K562 (cell line): ENCODE results near the gene CAPN5. TPM values are rescaled to one million over a fixed set of nuclear protein-coding genes. Genes with fewer than 3 reads are reported as not detected.

Experiments
- ATAC-seq: fragments of 200-7000 bp; cut with Tn5 transposase; 3 replicates; pipeline ENCODE4 v1.9.1; 2020; ENCODE audit warnings: moderate library complexity
- BruUV-seq: library from RNA; stranded (reverse); fragments of 400-500 nt; replicated peaks from 2 replicates; lab custom pipeline; 2021; lab: Mats Ljungman, UMichigan
- CTCF ChIA-PET: fragments of 300-600 bp; formaldehyde crosslinking; extraction: SDS; loops from one replicate; lab custom pipeline; 2021; ENCODE audit warnings: low intra/inter-chr PET ratio; lab: Yijun Ruan, JAX
- POLR2A ChIA-PET: fragments of 300-600, 350-650 bp; sonication (Branson Sonifier 250); formaldehyde crosslinking; extraction: SDS; loops from one replicate; lab custom pipeline; 2021; ENCODE audit warnings: antibody characterized with exemption, inconsistent platforms; lab: Yijun Ruan, JAX
- DNase-seq, 4 experiments: peaks; one replicate each; pipeline versions ENCODE4 v3.0.0 to v3.0.0-alpha.2; 2011 to 2018; ENCODE audit warnings: low spot score in 3 of 4, mixed read lengths in 3 of 4; ENCODE audit errors: extremely low read depth in 1 of 4
- FAIRE-seq: peaks from 2 replicates; lab custom pipeline; 2011; peaks lifted over from hg19 to GRCh38; lab: Jason Lieb, UNC
- H2AFZ ChIP-seq: 2 replicates; pipeline ENCODE4 v1.6.0; 2011; ENCODE audit warnings: low read depth, low read length, control low read depth, inconsistent platforms
- H3K27ac ChIP-seq: fragments of 200-600 bp; 3 replicates; pipeline ENCODE4 v1.8.0; 2011; ENCODE audit warnings: low read depth, mild to moderate bottlenecking, control low read depth, inconsistent platforms, low read length, moderate library complexity, mixed read lengths; ENCODE audit errors: extremely low read depth
- H3K27me3 ChIP-seq, 2 experiments: fragments of 300-600 bp in 1 of 2; 2 replicates in 1 of 2; 3 replicates in 1 of 2; pipeline versions ENCODE4 v1.6.0 to v1.8.0; 2011; ENCODE audit warnings: inconsistent platforms in 2 of 2, low read length in 2 of 2, mild to moderate bottlenecking in 1 of 2, mixed read lengths in 1 of 2, moderate library complexity in 1 of 2; ENCODE audit not compliant: control insufficient read depth in 2 of 2, insufficient read depth in 2 of 2
- H3K36me3 ChIP-seq: fragments of 300-600 bp; 3 replicates; pipeline ENCODE4 v1.8.0; 2011; ENCODE audit warnings: mild to moderate bottlenecking, low read length, inconsistent platforms; ENCODE audit not compliant: control insufficient read depth, insufficient read depth
- H3K4me1 ChIP-seq, 2 experiments: fragments of 200-600 bp in 1 of 2; replicated peaks in 1 of 2; 2 replicates in 1 of 2; 3 replicates in 1 of 2; pipeline versions ENCODE4 v1.5.1 to v1.8.0; 2011; ENCODE audit warnings: inconsistent platforms in 2 of 2, low read length in 2 of 2, mild to moderate bottlenecking in 1 of 2, mixed read lengths in 1 of 2, moderate library complexity in 1 of 2; ENCODE audit not compliant: control insufficient read depth in 2 of 2, insufficient read depth in 2 of 2
- H3K4me2 ChIP-seq: 2 replicates; pipeline ENCODE4 v1.6.1; 2011; ENCODE audit warnings: low read length, control low read depth, inconsistent platforms, mixed read lengths; ENCODE audit not compliant: insufficient read depth
- H3K4me3 ChIP-seq: fragments of 200-600 bp; sonication (generic), shearing (Covaris generic); 2 replicates; pipeline ENCODE4 v1.5.1; 2016; ENCODE audit warnings: control low read depth, inconsistent platforms
- H3K79me2 ChIP-seq: fragments of 200-600 bp; 3 replicates; pipeline ENCODE4 v1.8.0; 2011; ENCODE audit warnings: low read length, inconsistent platforms; ENCODE audit not compliant: control insufficient read depth, insufficient read depth
- H3K9ac ChIP-seq, 2 experiments: 2 replicates each; pipeline versions ENCODE4 v1.6.0 to v1.6.1; 2011; ENCODE audit warnings: low read depth in 2 of 2, low read length in 2 of 2, control low read depth in 1 of 2, inconsistent platforms in 1 of 2, mild to moderate bottlenecking in 1 of 2, mixed read lengths in 1 of 2; ENCODE audit not compliant: insufficient read depth in 1 of 2
- H3K9me1 ChIP-seq: one replicate; pipeline ENCODE4 v1.6.0; 2011; ENCODE audit warnings: inconsistent platforms, mild to moderate bottlenecking, low read length, moderate library complexity; ENCODE audit not compliant: control insufficient read depth, insufficient read depth
- H3K9me3 ChIP-seq: replicated peaks from 2 replicates; pipeline ENCODE4 v1.5.1; 2011; ENCODE audit warnings: low read depth, low read length, inconsistent platforms; ENCODE audit not compliant: control insufficient read depth, insufficient read depth
- H4K20me1 ChIP-seq: replicated peaks from 2 replicates; pipeline ENCODE4 v1.6.1; 2011; ENCODE audit warnings: low read length, inconsistent platforms, mixed read lengths; ENCODE audit not compliant: control insufficient read depth, insufficient read depth
- E2F3 ChIP-seq: fragments of 250-450 bp; sonication (Bioruptor Pico); IDR thresholded peaks from 2 replicates; pipeline ENCODE4 v1.4.0; 2020; ENCODE audit warnings: mild to moderate bottlenecking
- EZH2 ChIP-seq: IDR thresholded peaks from 2 replicates; pipeline ENCODE4 v1.6.1; 2012; ENCODE audit warnings: low read depth, mild to moderate bottlenecking, inconsistent platforms, low read length, borderline replicate concordance
- NFATC3 ChIP-seq: fragments of 450-650 bp; IDR thresholded peaks from 2 replicates; pipeline ENCODE4 v1.6.1; 2017; ENCODE audit warnings: mild to moderate bottlenecking
- PHTF2 ChIP-seq: fragments of 250-450 bp; sonication (Bioruptor Pico); IDR thresholded peaks from 2 replicates; pipeline ENCODE4 v1.5.0; 2021; ENCODE audit warnings: mild to moderate bottlenecking
- RREB1 ChIP-seq: fragments of 250-450 bp; sonication (Bioruptor Pico); IDR thresholded peaks from 2 replicates; pipeline ENCODE4 v1.4.0; 2020
- SMARCA4 ChIP-seq: fragments of 450-650 bp; IDR thresholded peaks from 2 replicates; pipeline ENCODE4 v1.6.1; 2016
- TGIF2 ChIP-seq: sonication (generic); formaldehyde crosslinking; IDR thresholded peaks from 2 replicates; pipeline ENCODE4 v1.8.1; 2022; ENCODE audit warnings: mild to moderate bottlenecking, missing genetic modification reagents, moderate library complexity
- U2AF2 ChIP-seq: fragments of 200-400 bp; formaldehyde crosslinking; optimal IDR thresholded peaks from 2 replicates; pipeline ENCODE3; 2017; ENCODE audit warnings: low read depth, mild to moderate bottlenecking, low read length
- ZNF197 ChIP-seq: fragments of 200-800 bp; sonication (Bioruptor generic); IDR thresholded peaks from 2 replicates; pipeline ENCODE4 v1.6.1; 2016; ENCODE audit warnings: low read depth, missing genetic modification characterization, missing compliant biosample characterization
- ZNF592 ChIP-seq: fragments of 450-650 bp; IDR thresholded peaks from 2 replicates; pipeline ENCODE4 v1.6.1; 2017; ENCODE audit warnings: antibody characterized with exemption, mild to moderate bottlenecking
- ZNF778 ChIP-seq: fragments of 450-650 bp; formaldehyde crosslinking; IDR thresholded peaks from 2 replicates; pipeline ENCODE4 v1.4.0; 2020; ENCODE audit warnings: mild to moderate bottlenecking, moderate library complexity
- WGBS: fragments of 100-300 bp; shearing (Covaris generic); methylation state at CpG from one replicate; pipeline ENCODE4 v1.1.6; 2016; ENCODE audit warnings: low coverage, mixed read lengths; ENCODE audit not compliant: insufficient coverage; ENCODE audit errors: missing lambda C conversion rate; 5-methylcytosine and 5-hydroxymethylcytosine counted together
- in situ Hi-C: fragments of 300-500 bp; cut with MboI; formaldehyde crosslinking; loops from 4 replicates; pipeline ENCODE4 v1.15.0; 2018; ENCODE audit warnings: inconsistent platforms, mixed read lengths
- intact Hi-C: fragments of 100-400 bp; cut with micrococcal nuclease; formaldehyde crosslinking; loops from 2 replicates; pipeline ENCODE4 v1.14.2; 2022
- polyA plus RNA-seq, 8 experiments: library from polyadenylated mRNA; depleted of rRNA in 4 of 8; stranded (reverse) in 5 of 8; unstranded in 3 of 8; fragments of >200 nt; fragmentation: Nextera tagmentation in 2 of 8; fragmentation: Illumina TruSeq in 1 of 8; extraction: Ambion mirVana in 2 of 8; extraction: Trizol in 1 of 8; gene quantifications; 2 replicates each; pipeline versions ENCODE4 v1.2.1 to v1.2.3, GENCODE V29; 2011 to 2014; ENCODE audit warnings: inconsistent platforms in 1 of 8, missing spikeins in 1 of 8
- total RNA-seq, 7 experiments: library from RNA; depleted of rRNA in 6 of 7; stranded (reverse); fragments of >200 nt in 6 of 7; fragmentation: Illumina TruSeq in 2 of 7; extraction: Trizol in 2 of 7; gene quantifications; 2 replicates each; pipeline versions ENCODE4 v1.2.1 to v1.2.3, GENCODE V29; 2011 to 2021; ENCODE audit warnings: low replicate concordance in 1 of 7

The CAPN5 gene
- total and polyA plus RNA-seq, 9 of the 15 experiments (the other 6 are each of a cell fraction or from before 2014, with no cell fraction given), result 0.04 to 0.44 (median 0.14) TPM; not detected in 2

GRCh38 chr11:77053217-77054015 lies 13.4 kb upstream of the CAPN5 start:
- no peaks in the 10 kb centered on the region for H3K36me3 ChIP-seq
- H3K4me2 ChIP-seq, result peak overlapping the region; percentile 9; the same call in 1 of the 2 replicates
- H3K9me1 ChIP-seq, result no peaks in the 10 kb centered on the region
- peaks cover 8 to 15% of the 10 kb centered on the region in 2 experiments; a peak in 4 of 5 replicates for H3K4me1 ChIP-seq
- whole genome bisulfite sequencing, result 8% methylated on average over 14 of the region's 14 CpGs
- FAIRE-seq, result no peak
- POLR2A ChIA-PET, result interaction anchor here (0.7 to 1.2 kb wide), 4 partner anchors 11 to 74 kb away, joined by 3 to 5 read pairs (median 4); partner anchors contain the start of gene CAPN5
- no peak overlapping the region for H3K4me3 ChIP-seq
- CTCF ChIA-PET, result no interaction called here
- DNase-seq, result peak in 1 of 4 experiments; percentile 31
- peaks cover 0 to 12% of the 10 kb centered on the region in 2 experiments; a peak in 2 of 5 replicates for H3K27me3 ChIP-seq
- no peaks in the 10 kb centered on the region for H4K20me1 ChIP-seq
- H3K27ac ChIP-seq, result no peak overlapping the region
- BruUV-seq, result no TSS peak
- intact Hi-C loops, result no loop called here
- H2AFZ ChIP-seq, result peak overlapping the region; percentile 51; the same call in 1 of the 2 replicates
- H3K79me2 ChIP-seq, result no peaks in the 10 kb centered on the region
- ATAC-seq, result no peak; the same call in 1 of the 3 replicates
- in situ Hi-C loops, result no loop called here
- H3K9ac ChIP-seq, result peak overlapping the region in 1 of 2 experiments; percentile 79; a peak in 2 of 4 replicates
- no peaks in the 10 kb centered on the region for H3K9me3 ChIP-seq
- peak; percentile 92; the same call in 1 of the 2 replicates for TF ChIP-seq RREB1 (CRISPR knock-in tag)
- no peak for TF ChIP-seq EZH2
- no peak for TF ChIP-seq ZNF778 (CRISPR knock-in tag)
- TF ChIP-seq PHTF2 (CRISPR knock-in tag), result no peak
- TF ChIP-seq ZNF197 (CRISPR knock-in tag), result peak; percentile 76; the same call in 1 of the 2 replicates
- TF ChIP-seq ZNF592, result peak; percentile 93
- TF ChIP-seq E2F3, result peak; percentile 76
- TF ChIP-seq SMARCA4, result 0 out of 2 replicates have a peak, but pooled peaks have one; percentile 39
- no peak for TF ChIP-seq U2AF2
- no peak for TF ChIP-seq TGIF2
- TF ChIP-seq NFATC3, result no peak
